Measurements from ENCODE around the gene KTN1. TPM values are rescaled to one million over a fixed set of nuclear protein-coding genes. Genes with fewer than 3 reads are reported as not detected.

KTN1 gene
- total and polyA plus RNA-seq, 3 donors from 2014 or later = 74.8 to 247 (median 221) TPM

- Histone ChIP-seq H3K27me3 (no peaks in the 10 kb centered on the region), H3K9me3 (no peaks in the 10 kb centered on the region), H3K4me1 (peaks cover 7% of the 10 kb centered on the region), H3K36me3 (ENCODE audit: low read depth, missing control alignments) (no peaks in the 10 kb centered on the region), H3K4me3 (no peak overlapping the region), H3K27ac (no peak overlapping the region)
- no peak for DNase-seq
- TF ChIP-seq CTCF (IDR thresholded peaks at IDR 0.05) = no peak
- TF ChIP-seq POLR2A (IDR thresholded peaks at IDR 0.05) = no peak
- intact Hi-C loops (cut with DNase I; ENCODE audit: low total_unique reads) = no loop called here
Measured at GRCh38 chr14:55628426-55628825, 48.4 kb downstream of the KTN1 start.

- H3K4me3 ChIP-seq = no peak overlapping the region
- no peak for DNase-seq
- intact Hi-C loops (cut with DNase I; ENCODE audit: low total_unique reads) = no loop called here
- H3K4me1 ChIP-seq = no peaks in the 10 kb centered on the region
- no peak overlapping the region for H3K27ac ChIP-seq
- TF ChIP-seq CTCF (IDR thresholded peaks at IDR 0.05) (no peak), POLR2A (IDR thresholded peaks at IDR 0.05) (no peak)
- 80 to 89% methylated on average over 1 of the region's 1 CpG for WGBS, 2 donors
- H3K36me3 ChIP-seq (ENCODE audit: low read depth, missing control alignments) = no peaks in the 10 kb centered on the region
- no peaks in the 10 kb centered on the region for H3K9me3 ChIP-seq
- no peaks in the 10 kb centered on the region for H3K27me3 ChIP-seq
Measured at GRCh38 chr14:55638665-55639064, 58.7 kb downstream of the KTN1 start.

GRCh38 chr14:55641290-55641689 is 61.3 kb downstream of the KTN1 start:
- intact Hi-C loops (cut with DNase I; ENCODE audit: low total_unique reads) = no loop called here
- no peak for TF ChIP-seq POLR2A (IDR thresholded peaks at IDR 0.05)
- no peak for TF ChIP-seq CTCF (IDR thresholded peaks at IDR 0.05)

GRCh38 chr14:55641954-55642353 is 61.9 kb downstream of the KTN1 start:
- no peaks in the 10 kb centered on the region for H3K27me3 ChIP-seq
- no peaks in the 10 kb centered on the region for H3K9me3 ChIP-seq
- no peak overlapping the region for H3K4me3 ChIP-seq
- no peak for TF ChIP-seq POLR2A (IDR thresholded peaks at IDR 0.05)
- TF ChIP-seq CTCF (IDR thresholded peaks at IDR 0.05) = no peak
- peaks cover 6% of the 10 kb centered on the region for H3K4me1 ChIP-seq
- H3K36me3 ChIP-seq (ENCODE audit: low read depth, missing control alignments) = no peaks in the 10 kb centered on the region
- H3K27ac ChIP-seq = no peak overlapping the region
- DNase-seq = no peak
- intact Hi-C loops (cut with DNase I; ENCODE audit: low total_unique reads) = no loop called here

More at GRCh38 chr14:55641290-55641689, 61.3 kb downstream of the KTN1 start:
- no peak for DNase-seq
- no peaks in the 10 kb centered on the region for H3K27me3 ChIP-seq
- peaks cover 6% of the 10 kb centered on the region for H3K4me1 ChIP-seq
- H3K27ac ChIP-seq = no peak overlapping the region
- no peaks in the 10 kb centered on the region for H3K9me3 ChIP-seq
- H3K36me3 ChIP-seq (ENCODE audit: low read depth, missing control alignments) = no peaks in the 10 kb centered on the region
- H3K4me3 ChIP-seq = no peak overlapping the region

GRCh38 chr14:55645145-55645544 is 65.1 kb downstream of the KTN1 start:
- peaks cover 6% of the 10 kb centered on the region for H3K4me1 ChIP-seq
- DNase-seq = no peak
- intact Hi-C loops (cut with DNase I; ENCODE audit: low total_unique reads) = no loop called here
- H3K9me3 ChIP-seq = no peaks in the 10 kb centered on the region
- no peaks in the 10 kb centered on the region for H3K36me3 ChIP-seq (ENCODE audit: low read depth, missing control alignments)
- no peak for TF ChIP-seq POLR2A (IDR thresholded peaks at IDR 0.05)
- no peak for TF ChIP-seq CTCF (IDR thresholded peaks at IDR 0.05)
- WGBS, 2 donors = 50 to 63% methylated on average over 1 of the region's 1 CpG
- H3K27me3 ChIP-seq = no peaks in the 10 kb centered on the region
- H3K4me3 ChIP-seq = no peak overlapping the region
- H3K27ac ChIP-seq = no peak overlapping the region
